HEK293 (cell line): Measurements from ENCODE around the gene STEEP1.

Source experiments
- CTCF ChIA-PET: fragments of 350-600 bp; formaldehyde crosslinking; extraction: SDS; loops from one replicate; lab custom pipeline; 2021; ENCODE audit warnings: antibody characterized with exemption; lab: Yijun Ruan, JAX
- POLR2A ChIA-PET: fragments of 300-600 bp; formaldehyde crosslinking; extraction: SDS; loops from one replicate; lab custom pipeline; 2020; ENCODE audit warnings: antibody characterized with exemption, inconsistent platforms; lab: Yijun Ruan, JAX
- H3K27ac ChIP-seq: fragments of 200-500 bp; sonication (Bioruptor generic); 2 replicates; pipeline ENCODE4 v1.5.1; 2014; ENCODE audit warnings: low read depth, low read length, control low read depth, inconsistent platforms; ENCODE audit errors: extremely low read depth
- H3K36me3 ChIP-seq, 2 experiments: fragments of 200-500 bp in 1 of 2; sonication (Bioruptor generic) in 1 of 2; 1 replicate in 1 of 2; 2 replicates in 1 of 2; pipeline ENCODE4 v1.5.1; 2014 to 2017; ENCODE audit warnings: inconsistent platforms in 2 of 2, low read length in 2 of 2; ENCODE audit not compliant: control insufficient read depth in 2 of 2, insufficient read depth in 1 of 2
- H3K4me1 ChIP-seq: fragments of 200-500 bp; sonication (Bioruptor generic); 2 replicates; pipeline ENCODE4 v1.5.1; 2014; ENCODE audit warnings: mild to moderate bottlenecking, low read length, inconsistent platforms; ENCODE audit not compliant: control insufficient read depth, insufficient read depth
- H3K4me3 ChIP-seq: 2 replicates; pipeline ENCODE4 v1.5.1; 2011; ENCODE audit warnings: low read depth, mild to moderate bottlenecking, control low read depth, low read length, moderate library complexity
- H3K9me3 ChIP-seq: fragments of 200-500 bp; sonication (Bioruptor generic); 2 replicates; pipeline ENCODE4 v1.5.1; 2014; ENCODE audit warnings: low read depth, low read length, inconsistent platforms; ENCODE audit not compliant: control insufficient read depth, insufficient read depth
- FEZF1 ChIP-seq: fragments of 450-650 bp; formaldehyde crosslinking; IDR thresholded peaks from 2 replicates; pipeline ENCODE4 v1.5.1; 2016; ENCODE audit warnings: missing biosample characterization, missing genetic modification characterization
- GFI1B ChIP-seq: fragments of 450-650 bp; formaldehyde crosslinking; IDR thresholded peaks from 2 replicates; pipeline ENCODE4 v1.5.1; 2016; ENCODE audit warnings: missing biosample characterization, missing genetic modification characterization
- GLI2 ChIP-seq: fragments of 450-650 bp; formaldehyde crosslinking; IDR thresholded peaks from 2 replicates; pipeline ENCODE4; 2017; ENCODE audit warnings: missing biosample characterization, missing genetic modification characterization, low read depth, borderline replicate concordance
- KLF8 ChIP-seq: fragments of 450-650 bp; formaldehyde crosslinking; IDR thresholded peaks from 2 replicates; pipeline ENCODE4 v1.5.1; 2016; ENCODE audit warnings: missing biosample characterization, missing genetic modification characterization
- KLF9 ChIP-seq: fragments of 450-650 bp; formaldehyde crosslinking; IDR thresholded peaks from 2 replicates; pipeline ENCODE4 v1.5.1; 2016; ENCODE audit warnings: missing biosample characterization, missing genetic modification characterization, low read depth
- OVOL3 ChIP-seq: fragments of 450-650 bp; formaldehyde crosslinking; IDR thresholded peaks from 2 replicates; pipeline ENCODE4 v1.5.1; 2016; ENCODE audit warnings: missing biosample characterization, missing genetic modification characterization
- SP2 ChIP-seq: fragments of 450-650 bp; formaldehyde crosslinking; IDR thresholded peaks from 2 replicates; pipeline ENCODE4 v1.5.1; 2016; ENCODE audit warnings: missing biosample characterization, missing genetic modification characterization
- SP3 ChIP-seq: fragments of 450-650 bp; formaldehyde crosslinking; IDR thresholded peaks from 2 replicates; pipeline ENCODE4 v1.5.1; 2016; ENCODE audit warnings: missing biosample characterization, missing genetic modification characterization
- ZBTB20 ChIP-seq: fragments of 450-650 bp; formaldehyde crosslinking; IDR thresholded peaks from 2 replicates; pipeline ENCODE4 v1.5.1; 2016; ENCODE audit warnings: missing biosample characterization, missing genetic modification characterization
- ZBTB48 ChIP-seq: fragments of 450-650 bp; formaldehyde crosslinking; IDR thresholded peaks from 2 replicates; pipeline ENCODE4 v1.5.1; 2016; ENCODE audit warnings: missing biosample characterization, missing genetic modification characterization
- ZFHX2 ChIP-seq: fragments of 450-650 bp; formaldehyde crosslinking; conservative IDR thresholded peaks from 2 replicates; pipeline ENCODE4 v1.5.1; 2016; ENCODE audit warnings: missing biosample characterization, missing genetic modification characterization
- ZNF138 ChIP-seq: fragments of 450-650 bp; formaldehyde crosslinking; IDR thresholded peaks from 2 replicates; pipeline ENCODE4 v1.5.1; 2016; ENCODE audit warnings: missing biosample characterization, missing genetic modification characterization, borderline replicate concordance
- ZNF16 ChIP-seq: fragments of 450-650 bp; formaldehyde crosslinking; IDR thresholded peaks from 2 replicates; pipeline ENCODE4 v1.5.1; 2016; ENCODE audit warnings: low read depth, missing biosample characterization, missing genetic modification characterization
- ZNF19 ChIP-seq: fragments of 450-650 bp; formaldehyde crosslinking; IDR thresholded peaks from 2 replicates; pipeline ENCODE4; 2016; ENCODE audit warnings: missing biosample characterization, missing genetic modification characterization, low read depth
- ZNF366 ChIP-seq: fragments of 450-650 bp; formaldehyde crosslinking; conservative IDR thresholded peaks from 2 replicates; pipeline ENCODE4 v1.5.1; 2016; ENCODE audit warnings: missing biosample characterization, missing genetic modification characterization
- ZNF621 ChIP-seq: fragments of 450-650 bp; formaldehyde crosslinking; IDR thresholded peaks from 2 replicates; pipeline ENCODE4 v1.5.1; 2017; ENCODE audit warnings: missing biosample characterization, missing genetic modification characterization
- ZNF658 ChIP-seq: fragments of 450-650 bp; formaldehyde crosslinking; IDR thresholded peaks from 2 replicates; pipeline ENCODE4; 2016; ENCODE audit warnings: missing biosample characterization, missing genetic modification characterization
- ZNF701 ChIP-seq: fragments of 450-650 bp; formaldehyde crosslinking; IDR thresholded peaks from 2 replicates; pipeline ENCODE4 v1.5.1; 2016; ENCODE audit warnings: missing biosample characterization, missing genetic modification characterization
- TF ChIP-seq, protein P1 (sequence below): fragments of 450-650 bp; formaldehyde crosslinking; IDR thresholded peaks from 2 replicates; pipeline ENCODE4 v1.5.1; 2016; ENCODE audit warnings: missing biosample characterization, missing genetic modification characterization
- TF ChIP-seq, protein P2 (sequence below): IDR thresholded peaks from 2 replicates; pipeline ENCODE4 v1.6.1; 2011; ENCODE audit warnings: mild to moderate bottlenecking, low read depth, low read length, borderline replicate concordance
- TF ChIP-seq, protein P3 (sequence below): fragments of 450-650 bp; formaldehyde crosslinking; IDR thresholded peaks from 2 replicates; pipeline ENCODE4 v1.5.1; 2017; ENCODE audit warnings: missing biosample characterization, mild to moderate bottlenecking, missing genetic modification characterization, moderate library complexity
- TF ChIP-seq, protein P4 (sequence below): fragments of 450-650 bp; formaldehyde crosslinking; IDR thresholded peaks from 2 replicates; pipeline ENCODE4 v1.5.1; 2017; ENCODE audit warnings: missing biosample characterization, missing genetic modification characterization
- TF ChIP-seq, protein P5 (sequence below): fragments of 450-650 bp; formaldehyde crosslinking; IDR thresholded peaks from 2 replicates; pipeline ENCODE4 v1.5.1; 2017; ENCODE audit warnings: missing biosample characterization, missing genetic modification characterization

The STEEP1 gene

DNA sequence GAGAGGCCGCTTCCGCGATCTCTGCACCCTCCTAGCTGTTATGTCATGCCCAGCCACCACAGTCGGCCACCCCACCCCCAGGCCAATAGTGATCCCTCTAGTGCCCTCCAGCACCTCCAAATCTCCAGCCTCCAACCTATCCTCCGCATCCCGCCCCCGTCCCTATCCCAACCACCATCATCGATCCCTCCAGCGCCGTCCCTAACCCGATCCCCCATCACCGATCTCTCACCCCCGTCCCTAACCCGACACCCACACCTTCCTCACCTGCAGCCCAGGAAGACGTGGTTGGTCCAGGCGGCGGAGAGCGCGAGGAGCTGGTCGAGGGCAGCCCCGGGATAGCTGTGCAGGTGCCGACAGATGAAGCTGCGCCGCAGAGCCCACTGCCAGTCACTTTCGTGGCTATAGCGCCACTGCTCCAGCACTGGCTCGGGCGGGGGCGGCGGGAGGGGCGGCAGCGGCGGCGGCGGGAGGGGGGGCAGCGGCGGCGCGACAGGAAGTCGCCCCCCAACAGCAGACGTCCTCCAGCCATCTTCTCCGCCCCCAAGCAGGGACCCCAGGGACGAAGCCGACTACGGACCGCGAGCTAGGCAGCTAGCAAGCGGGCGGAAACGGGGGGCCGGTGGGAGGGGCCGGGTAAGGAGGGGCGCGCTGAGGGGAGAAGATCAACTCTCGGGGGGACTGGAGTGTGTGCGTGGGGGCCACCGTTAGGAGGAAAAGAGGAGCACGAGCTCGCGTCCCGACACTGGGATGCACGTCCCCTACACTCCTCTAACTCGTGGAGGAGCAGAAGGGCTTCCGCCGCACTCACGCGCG lies 40.5 kb upstream of the STEEP1 start (continued):
- TF ChIP-seq, protein P1, sequence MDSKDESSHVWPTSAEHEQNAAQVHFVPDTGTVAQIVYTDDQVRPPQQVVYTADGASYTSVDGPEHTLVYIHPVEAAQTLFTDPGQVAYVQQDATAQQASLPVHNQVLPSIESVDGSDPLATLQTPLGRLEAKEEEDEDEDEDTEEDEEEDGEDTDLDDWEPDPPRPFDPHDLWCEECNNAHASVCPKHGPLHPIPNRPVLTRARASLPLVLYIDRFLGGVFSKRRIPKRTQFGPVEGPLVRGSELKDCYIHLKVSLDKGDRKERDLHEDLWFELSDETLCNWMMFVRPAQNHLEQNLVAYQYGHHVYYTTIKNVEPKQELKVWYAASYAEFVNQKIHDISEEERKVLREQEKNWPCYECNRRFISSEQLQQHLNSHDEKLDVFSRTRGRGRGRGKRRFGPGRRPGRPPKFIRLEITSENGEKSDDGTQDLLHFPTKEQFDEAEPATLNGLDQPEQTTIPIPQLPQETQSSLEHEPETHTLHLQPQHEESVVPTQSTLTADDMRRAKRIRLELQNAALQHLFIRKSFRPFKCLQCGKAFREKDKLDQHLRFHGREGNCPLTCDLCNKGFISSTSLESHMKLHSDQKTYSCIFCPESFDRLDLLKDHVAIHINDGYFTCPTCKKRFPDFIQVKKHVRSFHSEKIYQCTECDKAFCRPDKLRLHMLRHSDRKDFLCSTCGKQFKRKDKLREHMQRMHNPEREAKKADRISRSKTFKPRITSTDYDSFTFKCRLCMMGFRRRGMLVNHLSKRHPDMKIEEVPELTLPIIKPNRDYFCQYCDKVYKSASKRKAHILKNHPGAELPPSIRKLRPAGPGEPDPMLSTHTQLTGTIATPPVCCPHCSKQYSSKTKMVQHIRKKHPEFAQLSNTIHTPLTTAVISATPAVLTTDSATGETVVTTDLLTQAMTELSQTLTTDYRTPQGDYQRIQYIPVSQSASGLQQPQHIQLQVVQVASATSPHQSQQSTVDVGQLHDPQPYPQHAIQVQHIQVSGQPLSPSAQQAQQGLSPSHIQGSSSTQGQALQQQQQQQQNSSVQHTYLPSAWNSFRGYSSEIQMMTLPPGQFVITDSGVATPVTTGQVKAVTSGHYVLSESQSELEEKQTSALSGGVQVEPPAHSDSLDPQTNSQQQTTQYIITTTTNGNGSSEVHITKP (tag by site-specific recombination) = peak; percentile 17; the same call in 1 of the 2 replicates
- TF ChIP-seq GLI2 (tag by site-specific recombination) = no peak
- TF ChIP-seq, protein P2, sequence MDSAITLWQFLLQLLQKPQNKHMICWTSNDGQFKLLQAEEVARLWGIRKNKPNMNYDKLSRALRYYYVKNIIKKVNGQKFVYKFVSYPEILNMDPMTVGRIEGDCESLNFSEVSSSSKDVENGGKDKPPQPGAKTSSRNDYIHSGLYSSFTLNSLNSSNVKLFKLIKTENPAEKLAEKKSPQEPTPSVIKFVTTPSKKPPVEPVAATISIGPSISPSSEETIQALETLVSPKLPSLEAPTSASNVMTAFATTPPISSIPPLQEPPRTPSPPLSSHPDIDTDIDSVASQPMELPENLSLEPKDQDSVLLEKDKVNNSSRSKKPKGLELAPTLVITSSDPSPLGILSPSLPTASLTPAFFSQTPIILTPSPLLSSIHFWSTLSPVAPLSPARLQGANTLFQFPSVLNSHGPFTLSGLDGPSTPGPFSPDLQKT = no peak
- peak; percentile 44 for TF ChIP-seq OVOL3 (tag by site-specific recombination)
- peak; percentile 96 for TF ChIP-seq ZBTB48 (tag by site-specific recombination)
- no peak for TF ChIP-seq ZNF658 (tag by site-specific recombination)
- peak; percentile 23; the same call in 1 of the 2 replicates for TF ChIP-seq KLF9
- TF ChIP-seq SP3 (tag by site-specific recombination) = no peak
- TF ChIP-seq ZFHX2 = peak; percentile 93
- TF ChIP-seq, protein P3, sequence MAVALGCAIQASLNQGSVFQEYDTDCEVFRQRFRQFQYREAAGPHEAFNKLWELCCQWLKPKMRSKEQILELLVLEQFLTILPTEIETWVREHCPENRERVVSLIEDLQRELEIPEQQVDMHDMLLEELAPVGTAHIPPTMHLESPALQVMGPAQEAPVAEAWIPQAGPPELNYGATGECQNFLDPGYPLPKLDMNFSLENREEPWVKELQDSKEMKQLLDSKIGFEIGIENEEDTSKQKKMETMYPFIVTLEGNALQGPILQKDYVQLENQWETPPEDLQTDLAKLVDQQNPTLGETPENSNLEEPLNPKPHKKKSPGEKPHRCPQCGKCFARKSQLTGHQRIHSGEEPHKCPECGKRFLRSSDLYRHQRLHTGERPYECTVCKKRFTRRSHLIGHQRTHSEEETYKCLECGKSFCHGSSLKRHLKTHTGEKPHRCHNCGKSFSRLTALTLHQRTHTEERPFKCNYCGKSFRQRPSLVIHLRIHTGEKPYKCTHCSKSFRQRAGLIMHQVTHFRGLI (tag by site-specific recombination) = no peak
- TF ChIP-seq ZBTB20 (tag by site-specific recombination) = peak; percentile 38; the same call in 1 of the 2 replicates

GRCh38 chrX:119604766-119605463 lies 39.7 kb upstream of the STEEP1 start:
- Histone ChIP-seq H3K9me3 (no peaks in the 10 kb centered on the region), H3K27ac (peak overlapping the region; percentile 60; the same call in 1 of the 2 replicates), H3K36me3 (peaks cover 17 to 20% of the 10 kb centered on the region in 2 experiments; a peak in 2 of 3 replicates), H3K4me1 (no peaks in the 10 kb centered on the region), H3K4me3 (peak overlapping the region; percentile 69)
- POLR2A ChIA-PET = interaction anchor here (0.7 to 2.7 kb wide), 8 partner anchors 8 to 153 kb away, joined by 3 to 19 read pairs (median 4); partner anchors contain the start of genes SEPTIN6, SOWAHD and UBE2A
- CTCF ChIA-PET = interaction anchor here (0.7 to 1.2 kb wide), 3 partner anchors 21 to 275 kb away, joined by 3 to 7 read pairs (median 4); no protein-coding TSS in a partner anchor
- TF ChIP-seq ZNF701 (tag by site-specific recombination) (no peak), ZBTB20 (tag by site-specific recombination) (no peak), ZNF16 (no peak), ZNF366 (tag by site-specific recombination) (no peak), KLF9 (no peak), KLF8 (tag by site-specific recombination) (no peak), ZNF621 (tag by site-specific recombination) (no peak), GFI1B (tag by site-specific recombination) (no peak), FEZF1 (tag by site-specific recombination) (no peak; the same call in 1 of the 2 replicates), SP2 (tag by site-specific recombination) (no peak), ZNF19 (tag by site-specific recombination) (no peak), ZNF138 (tag by site-specific recombination) (no peak)
- TF ChIP-seq, protein P4, sequence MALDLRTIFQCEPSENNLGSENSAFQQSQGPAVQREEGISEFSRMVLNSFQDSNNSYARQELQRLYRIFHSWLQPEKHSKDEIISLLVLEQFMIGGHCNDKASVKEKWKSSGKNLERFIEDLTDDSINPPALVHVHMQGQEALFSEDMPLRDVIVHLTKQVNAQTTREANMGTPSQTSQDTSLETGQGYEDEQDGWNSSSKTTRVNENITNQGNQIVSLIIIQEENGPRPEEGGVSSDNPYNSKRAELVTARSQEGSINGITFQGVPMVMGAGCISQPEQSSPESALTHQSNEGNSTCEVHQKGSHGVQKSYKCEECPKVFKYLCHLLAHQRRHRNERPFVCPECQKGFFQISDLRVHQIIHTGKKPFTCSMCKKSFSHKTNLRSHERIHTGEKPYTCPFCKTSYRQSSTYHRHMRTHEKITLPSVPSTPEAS (tag by site-specific recombination) = 0 out of 2 replicates have a peak, but pooled peaks have one; percentile 18
- TF ChIP-seq, protein P5, sequence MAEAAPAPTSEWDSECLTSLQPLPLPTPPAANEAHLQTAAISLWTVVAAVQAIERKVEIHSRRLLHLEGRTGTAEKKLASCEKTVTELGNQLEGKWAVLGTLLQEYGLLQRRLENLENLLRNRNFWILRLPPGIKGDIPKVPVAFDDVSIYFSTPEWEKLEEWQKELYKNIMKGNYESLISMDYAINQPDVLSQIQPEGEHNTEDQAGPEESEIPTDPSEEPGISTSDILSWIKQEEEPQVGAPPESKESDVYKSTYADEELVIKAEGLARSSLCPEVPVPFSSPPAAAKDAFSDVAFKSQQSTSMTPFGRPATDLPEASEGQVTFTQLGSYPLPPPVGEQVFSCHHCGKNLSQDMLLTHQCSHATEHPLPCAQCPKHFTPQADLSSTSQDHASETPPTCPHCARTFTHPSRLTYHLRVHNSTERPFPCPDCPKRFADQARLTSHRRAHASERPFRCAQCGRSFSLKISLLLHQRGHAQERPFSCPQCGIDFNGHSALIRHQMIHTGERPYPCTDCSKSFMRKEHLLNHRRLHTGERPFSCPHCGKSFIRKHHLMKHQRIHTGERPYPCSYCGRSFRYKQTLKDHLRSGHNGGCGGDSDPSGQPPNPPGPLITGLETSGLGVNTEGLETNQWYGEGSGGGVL (tag by site-specific recombination) = peak; percentile 87
